Kidney capillary endothelial cell (primary cell): Measurements from ENCODE around the gene RALBP1.

Experiments
- DNase-seq: peaks from one replicate; pipeline ENCODE4 v3.0.0-alpha.2; 2018; ENCODE audit warnings: low spot score

RALBP1 gene

GRCh38 chr18:9507565-9508088 is 32.3 kb downstream of the RALBP1 start:
- DNase-seq = no peak

DNA sequence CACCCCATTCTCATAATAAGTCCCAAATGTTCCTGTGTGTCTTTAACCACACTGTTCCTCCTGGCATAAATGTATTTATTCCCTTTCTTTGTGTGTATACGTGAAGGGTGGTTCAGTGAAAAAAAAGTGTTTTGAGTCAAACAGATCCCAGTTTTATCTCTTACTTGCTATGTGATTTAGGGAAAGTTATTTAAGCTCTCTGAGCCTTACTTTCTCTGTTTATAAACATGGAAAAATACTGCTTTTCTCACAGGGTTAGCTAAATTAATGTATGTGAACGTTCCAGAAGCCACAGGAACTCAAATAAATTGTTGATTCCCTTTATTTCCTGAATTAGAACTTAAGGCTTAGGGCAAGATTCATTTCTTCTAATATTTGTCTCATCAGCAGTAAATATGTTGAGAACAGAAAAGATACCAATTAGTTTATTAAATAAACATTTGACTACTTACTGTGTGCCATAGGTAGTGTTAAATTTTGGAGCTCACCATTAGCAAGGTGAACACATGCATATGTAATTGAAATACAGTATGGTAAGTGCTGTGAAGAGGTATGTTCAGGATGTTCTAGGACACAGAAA is 33.2 kb downstream of the RALBP1 start:
- no peak for DNase-seq

- no peak for DNase-seq
These were observed 38.7 kb downstream of the RALBP1 start for GRCh38 chr18:9513971-9514512.

DNA sequence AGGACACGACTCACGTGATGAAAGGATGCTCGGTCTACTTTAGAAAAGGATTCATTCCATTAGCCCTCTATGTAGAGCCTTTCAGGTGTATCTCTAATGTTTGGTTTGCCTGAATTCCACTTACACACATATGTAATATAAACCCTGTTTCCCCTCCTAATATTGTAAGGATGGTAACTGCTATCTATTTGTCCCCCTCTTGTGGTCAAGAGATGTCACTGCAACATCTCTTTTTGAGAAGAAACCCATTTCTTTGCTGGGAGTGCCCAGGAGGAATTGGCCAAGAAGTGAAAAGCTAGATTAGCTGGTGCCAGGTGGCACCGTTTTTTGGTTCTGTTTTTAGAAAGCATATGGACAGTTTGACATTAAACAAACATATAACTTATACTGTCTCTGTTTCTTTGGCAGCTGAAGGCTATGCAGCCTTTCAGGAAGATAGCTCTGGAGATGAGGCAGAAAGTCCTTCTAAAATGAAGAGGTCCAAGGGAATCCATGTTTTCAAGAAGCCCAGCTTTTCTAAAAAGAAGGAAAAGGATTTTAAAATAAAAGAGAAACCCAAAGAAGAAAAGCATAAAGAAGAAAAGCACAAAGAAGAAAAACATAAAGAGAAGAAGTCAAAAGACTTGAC is 41.2 kb downstream of the RALBP1 start:
- peak; percentile 67 for DNase-seq

- no peak for DNase-seq
These were observed 42.6 kb downstream of the RALBP1 start for GRCh38 chr18:9517869-9518268.

GRCh38 chr18:9519399-9519798 is 44.1 kb downstream of the RALBP1 start:
- DNase-seq = no peak

GRCh38 chr18:9520666-9521065 is 45.4 kb downstream of the RALBP1 start:
- DNase-seq = no peak

- DNase-seq = no peak
These were observed 46.5 kb downstream of the RALBP1 start for GRCh38 chr18:9521770-9522169.

- no peak for DNase-seq
These were observed 47.6 kb downstream of the RALBP1 start for GRCh38 chr18:9522952-9523351.

- DNase-seq = no peak
These were observed 51.1 kb downstream of the RALBP1 start for GRCh38 chr18:9526458-9526857.

- DNase-seq = no peak
These were observed 55.1 kb downstream of the RALBP1 start for GRCh38 chr18:9530226-9531009.

GRCh38 chr18:9531791-9532410 is 56.6 kb downstream of the RALBP1 start:
- DNase-seq = no peak

GRCh38 chr18:9534844-9535243 is 59.5 kb downstream of the RALBP1 start:
- no peak for DNase-seq

DNA sequence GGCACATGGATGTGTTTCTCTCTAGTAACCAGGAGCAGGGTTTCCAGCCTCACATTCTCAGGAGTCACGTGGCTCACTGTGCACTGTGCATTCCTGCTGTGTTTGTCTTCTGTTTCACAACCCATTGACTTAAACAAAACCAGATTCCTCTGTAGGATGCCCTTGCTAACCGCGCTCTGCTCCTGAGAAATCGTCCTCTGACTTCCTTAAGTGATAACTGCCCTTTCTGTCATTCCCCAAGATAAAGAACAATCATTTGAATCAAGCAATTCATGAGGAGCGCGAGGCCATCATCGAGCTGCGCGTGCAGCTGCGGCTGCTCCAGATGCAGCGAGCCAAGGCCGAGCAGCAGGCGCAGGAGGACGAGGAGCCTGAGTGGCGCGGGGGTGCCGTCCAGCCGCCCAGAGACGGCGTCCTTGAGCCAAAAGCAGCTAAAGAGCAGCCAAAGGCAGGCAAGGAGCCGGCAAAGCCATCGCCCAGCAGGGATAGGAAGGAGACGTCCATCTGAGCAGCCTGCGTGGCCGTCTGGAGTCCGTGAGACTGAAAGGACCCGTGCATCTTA is 60.2 kb downstream of the RALBP1 start:
- DNase-seq = no peak

- no peak for DNase-seq
These were observed 61.2 kb downstream of the RALBP1 start for GRCh38 chr18:9536354-9537152.

- no peak for DNase-seq
These were observed 62.4 kb downstream of the RALBP1 start for GRCh38 chr18:9537677-9538076.

- peak; percentile 63 for DNase-seq
These were observed 64.0 kb downstream of the RALBP1 start for GRCh38 chr18:9539283-9539682.

- no peak for DNase-seq
These were observed 64.6 kb downstream of the RALBP1 start for GRCh38 chr18:9539938-9540337.

DNA sequence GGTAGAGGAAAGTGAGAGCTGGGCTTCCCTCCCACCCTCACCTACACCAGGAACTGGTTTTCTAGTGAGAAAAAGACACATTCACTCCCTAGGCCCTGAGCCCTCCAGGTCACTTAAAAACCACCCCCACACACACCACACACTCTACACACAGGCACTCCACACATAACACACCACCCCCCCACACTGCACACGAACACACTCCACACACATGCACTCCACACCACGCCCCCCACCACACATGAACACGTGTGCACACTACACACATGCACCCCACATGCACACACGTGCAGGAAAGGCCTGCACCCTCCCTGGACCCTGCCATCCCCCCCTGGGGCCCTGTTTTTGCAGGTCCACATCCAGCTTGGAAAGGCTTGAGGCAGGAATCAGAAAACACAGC is 67.6 kb downstream of the RALBP1 start:
- no peak for DNase-seq

GRCh38 chr18:9545029-9545428 is 69.7 kb downstream of the RALBP1 start:
- DNase-seq = no peak

DNA sequence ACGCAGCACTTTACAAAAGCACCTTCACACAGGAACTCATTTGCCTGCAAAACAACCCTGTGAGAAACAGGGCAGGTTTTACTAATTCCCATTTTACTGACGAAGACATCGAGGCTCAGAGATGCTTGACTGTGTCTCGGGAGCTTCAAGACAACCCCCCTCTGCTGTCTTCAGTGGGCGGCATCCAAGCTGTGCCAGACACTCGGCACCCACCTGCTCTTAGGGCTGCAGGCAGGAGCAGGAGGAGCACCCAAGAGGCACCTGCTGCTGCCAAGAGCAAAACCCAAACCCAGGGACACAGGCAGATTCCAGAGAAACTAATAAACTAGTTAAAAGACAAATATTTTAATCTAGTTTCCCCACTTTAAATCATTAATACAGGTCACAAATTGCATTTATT is 71.2 kb downstream of the RALBP1 start:
- no peak for DNase-seq
